HFFc6 (cell line): ENCODE measurements around the gene IL18BP. TPM values are rescaled to one million over a fixed set of nuclear protein-coding genes. Genes with fewer than 3 reads are reported as not detected.

Source experiments
- DNase-seq: peaks from one replicate; pipeline ENCODE4 v3.0.0-alpha.2; 2018
- H3K27ac Mint-ChIP-seq: 2 replicates; pipeline ENCODE4 v1.8.0; 2020; ENCODE audit warnings: mild to moderate bottlenecking, mixed read lengths
- H3K27me3 Mint-ChIP-seq: 2 replicates; pipeline ENCODE4 v1.8.0; 2021; ENCODE audit warnings: mild to moderate bottlenecking, moderate library complexity, mixed read lengths; ENCODE audit not compliant: insufficient read depth
- H3K36me3 Mint-ChIP-seq: 2 replicates; pipeline ENCODE4 v1.8.0; 2021; ENCODE audit warnings: low read depth, mixed read lengths
- H3K4me1 Mint-ChIP-seq: 2 replicates; pipeline ENCODE4 v1.8.0; 2020; ENCODE audit warnings: low read depth, mixed read lengths
- H3K4me3 Mint-ChIP-seq: 2 replicates; pipeline ENCODE4 v1.8.0; 2020; ENCODE audit warnings: mild to moderate bottlenecking, moderate library complexity, mixed read lengths
- H3K9me3 Mint-ChIP-seq: 2 replicates; pipeline ENCODE4 v1.8.0; 2020; ENCODE audit warnings: mild to moderate bottlenecking, mixed read lengths
- CTCF ChIP-seq: fragments of 200-600 bp; sonication (generic); IDR thresholded peaks from 2 replicates; pipeline ENCODE4 v1.5.0; 2021; ENCODE audit warnings: antibody characterized with exemption, mild to moderate bottlenecking
- total RNA-seq, 6 experiments: library from RNA; stranded (reverse); fragmentation: NEBNext Ultra II Directional; extraction: Animal tissue kit (Norgen Biotek cat#: 25700); gene quantifications; 2 replicates in 1 of 6; 3 replicates in 5 of 6; pipeline ENCODE4 v1.2.3, GENCODE V29; 2021

The IL18BP gene
- total RNA-seq, 6 experiments from 2014 or later: 1.5 to 2.3 (median 1.8) TPM

- H3K27ac Mint-ChIP-seq: no peak overlapping the region; the same call in 1 of the 2 replicates
- H3K9me3 Mint-ChIP-seq: no peaks in the 10 kb centered on the region
- peaks cover 46% of the 10 kb centered on the region for H3K36me3 Mint-ChIP-seq
- no peak overlapping the region for H3K4me3 Mint-ChIP-seq
- TF ChIP-seq CTCF: no peak
- H3K4me1 Mint-ChIP-seq: no peaks in the 10 kb centered on the region
- H3K27me3 Mint-ChIP-seq: peaks cover 17% of the 10 kb centered on the region
- no peak for DNase-seq
Observed at GRCh38 chr11:72014761-72015320, 16.1 kb downstream of the IL18BP start.

- DNase-seq: no peak
- H3K4me3 Mint-ChIP-seq: no peak overlapping the region
Observed at GRCh38 chr11:72015511-72016061, 16.9 kb downstream of the IL18BP start.

GRCh38 chr11:72018171-72018570 lies 19.5 kb downstream of the IL18BP start:
- Mint-ChIP-seq H3K9me3 (no peaks in the 10 kb centered on the region), H3K4me3 (no peak overlapping the region), H3K27ac (no peak overlapping the region), H3K36me3 (peaks cover 55% of the 10 kb centered on the region), H3K27me3 (peaks cover 17% of the 10 kb centered on the region), H3K4me1 (peaks cover 2% of the 10 kb centered on the region; the same call in 1 of the 2 replicates)
- no peak for DNase-seq
- TF ChIP-seq CTCF: no peak

More at GRCh38 chr11:72015511-72016061, 16.9 kb downstream of the IL18BP start:
- Mint-ChIP-seq H3K9me3 (no peaks in the 10 kb centered on the region), H3K36me3 (peaks cover 52% of the 10 kb centered on the region), H3K27me3 (peaks cover 17% of the 10 kb centered on the region), H3K27ac (peak overlapping the region; percentile 47; the same call in 1 of the 2 replicates), H3K4me1 (no peaks in the 10 kb centered on the region)
- peak; percentile 62 for TF ChIP-seq CTCF

GRCh38 chr11:72023335-72023734 lies 24.6 kb downstream of the IL18BP start:
- H3K36me3 Mint-ChIP-seq: peaks cover 38% of the 10 kb centered on the region
- no peak overlapping the region for H3K4me3 Mint-ChIP-seq
- peaks cover 49% of the 10 kb centered on the region for H3K4me1 Mint-ChIP-seq
- H3K9me3 Mint-ChIP-seq: no peaks in the 10 kb centered on the region
- peaks cover 1% of the 10 kb centered on the region; the same call in 1 of the 2 replicates for H3K27me3 Mint-ChIP-seq
- peak overlapping the region; percentile 95; the same call in 1 of the 2 replicates for H3K27ac Mint-ChIP-seq
- no peak for TF ChIP-seq CTCF
- no peak for DNase-seq

GRCh38 chr11:72024069-72024754 lies 25.5 kb downstream of the IL18BP start:
- Mint-ChIP-seq H3K27me3 (peaks cover 1% of the 10 kb centered on the region; the same call in 1 of the 2 replicates), H3K4me3 (no peak overlapping the region), H3K36me3 (peaks cover 39% of the 10 kb centered on the region), H3K27ac (peak overlapping the region; percentile 95), H3K9me3 (no peaks in the 10 kb centered on the region), H3K4me1 (peaks cover 57% of the 10 kb centered on the region)
- TF ChIP-seq CTCF: no peak
- no peak for DNase-seq
